Measurements from ENCODE around the gene CNR1. TPM values are rescaled to one million over a fixed set of nuclear protein-coding genes. Genes with fewer than 3 reads are reported as not detected.

The CNR1 gene
- total RNA-seq, 4 donors from 2014 or later = 14.4 to 56.0 (median 34.0) TPM

DNA sequence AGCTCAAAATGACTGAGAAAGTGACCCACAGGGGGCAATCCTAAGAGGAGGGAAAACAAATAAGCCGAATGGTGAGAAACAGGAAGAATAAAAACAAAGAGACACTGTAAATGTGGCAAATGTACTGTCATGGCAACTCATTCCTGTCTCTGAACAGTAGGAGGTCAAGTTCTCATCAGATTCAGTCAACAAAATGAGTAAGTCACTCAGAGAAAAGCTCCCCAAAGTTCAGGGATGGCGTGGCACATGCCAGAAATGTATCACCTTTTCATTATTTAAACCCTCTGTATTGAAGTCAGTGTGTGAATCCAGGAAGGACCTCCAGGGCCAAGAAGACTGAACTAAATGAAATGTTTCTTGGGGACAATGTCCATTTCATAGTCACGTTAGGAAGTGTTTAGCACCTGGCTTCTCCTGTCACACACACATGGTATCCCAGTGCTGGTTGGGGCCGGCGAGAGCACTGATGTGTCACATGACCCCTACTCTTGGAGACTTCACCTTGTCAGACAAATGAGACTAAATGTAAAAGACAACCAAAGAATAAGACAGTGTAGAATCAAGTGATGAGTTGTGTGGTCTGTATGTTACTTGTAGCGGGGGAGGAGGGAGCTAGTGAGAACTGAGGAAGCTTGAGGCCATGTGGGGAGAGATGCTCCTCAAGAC lies 20.7 kb downstream of the CNR1 start:
- TF ChIP-seq, protein P1, sequence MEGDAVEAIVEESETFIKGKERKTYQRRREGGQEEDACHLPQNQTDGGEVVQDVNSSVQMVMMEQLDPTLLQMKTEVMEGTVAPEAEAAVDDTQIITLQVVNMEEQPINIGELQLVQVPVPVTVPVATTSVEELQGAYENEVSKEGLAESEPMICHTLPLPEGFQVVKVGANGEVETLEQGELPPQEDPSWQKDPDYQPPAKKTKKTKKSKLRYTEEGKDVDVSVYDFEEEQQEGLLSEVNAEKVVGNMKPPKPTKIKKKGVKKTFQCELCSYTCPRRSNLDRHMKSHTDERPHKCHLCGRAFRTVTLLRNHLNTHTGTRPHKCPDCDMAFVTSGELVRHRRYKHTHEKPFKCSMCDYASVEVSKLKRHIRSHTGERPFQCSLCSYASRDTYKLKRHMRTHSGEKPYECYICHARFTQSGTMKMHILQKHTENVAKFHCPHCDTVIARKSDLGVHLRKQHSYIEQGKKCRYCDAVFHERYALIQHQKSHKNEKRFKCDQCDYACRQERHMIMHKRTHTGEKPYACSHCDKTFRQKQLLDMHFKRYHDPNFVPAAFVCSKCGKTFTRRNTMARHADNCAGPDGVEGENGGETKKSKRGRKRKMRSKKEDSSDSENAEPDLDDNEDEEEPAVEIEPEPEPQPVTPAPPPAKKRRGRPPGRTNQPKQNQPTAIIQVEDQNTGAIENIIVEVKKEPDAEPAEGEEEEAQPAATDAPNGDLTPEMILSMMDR (IDR thresholded peaks at IDR 0.05) = no peak
- DNase-seq (ENCODE audit: low spot score) = no peak
- no peak for ATAC-seq (ENCODE audit: low FRiP score)

DNA sequence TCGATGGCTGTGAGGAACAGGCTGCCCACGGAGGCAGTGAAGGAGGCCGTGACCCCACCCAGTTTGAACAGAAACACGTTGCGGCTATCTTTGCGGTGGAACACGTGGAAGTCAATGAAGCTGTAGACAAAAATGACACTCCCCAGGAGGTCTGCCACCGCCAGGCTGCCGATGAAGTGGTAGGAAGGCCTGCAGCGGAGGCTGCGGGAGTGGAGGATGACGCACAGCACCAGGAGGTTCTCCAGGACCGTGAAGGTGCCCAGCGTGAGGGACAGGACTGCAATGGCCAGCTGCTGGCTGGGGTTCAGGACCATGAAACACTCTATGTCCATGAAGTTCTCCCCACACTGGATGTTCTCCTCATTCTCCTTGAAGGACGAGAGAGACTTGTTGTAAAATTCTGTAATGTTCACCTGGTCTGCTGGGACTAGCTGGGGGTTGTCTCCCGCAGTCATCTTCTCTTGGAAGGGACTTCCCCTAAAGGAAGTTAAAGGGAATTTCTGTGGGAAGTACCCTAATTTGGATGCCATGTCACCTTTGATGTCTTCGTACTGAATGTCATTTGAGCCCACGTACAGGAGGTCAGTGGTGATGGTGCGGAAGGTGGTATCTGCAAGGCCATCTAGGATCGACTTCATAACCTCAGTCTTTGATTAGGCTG lies 21.4 kb downstream of the CNR1 start:
- ATAC-seq (ENCODE audit: low FRiP score) = no peak
- DNase-seq (ENCODE audit: low spot score) = no peak
- TF ChIP-seq, protein P1 (IDR thresholded peaks at IDR 0.05) = no peak

DNA sequence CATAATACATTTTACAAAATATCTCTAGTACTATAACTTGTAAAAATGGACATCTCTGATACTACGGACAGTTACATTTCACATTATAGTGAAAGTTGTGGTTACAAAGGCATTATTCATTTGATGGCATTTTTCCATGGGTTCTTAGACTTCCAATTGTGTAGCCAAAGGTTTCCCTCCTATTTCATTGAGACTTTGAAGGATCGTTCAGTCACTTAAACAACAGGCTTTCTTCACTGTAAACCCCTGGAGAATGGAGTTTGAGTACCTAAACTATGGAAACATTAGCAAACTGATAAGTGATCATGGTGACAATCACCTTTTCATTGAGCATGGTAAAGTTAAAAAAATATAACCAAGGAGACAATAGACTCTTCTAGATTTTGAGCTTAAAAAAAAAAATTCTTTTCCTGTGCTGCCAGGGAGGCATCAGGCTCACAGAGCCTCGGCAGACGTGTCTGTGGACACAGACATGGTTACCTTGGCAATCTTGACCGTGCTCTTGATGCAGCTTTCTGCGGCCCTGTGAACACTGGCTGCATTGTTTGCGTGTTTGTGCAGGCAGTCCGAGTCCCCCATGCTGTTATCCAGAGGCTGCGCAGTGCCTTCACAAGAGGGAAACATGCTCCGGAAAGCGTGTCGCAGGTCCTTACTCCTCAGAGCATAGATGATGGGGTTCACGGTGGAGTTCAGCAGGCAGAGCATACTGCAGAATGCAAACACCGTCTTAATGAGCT lies 22.6 kb downstream of the CNR1 start:
- TF ChIP-seq, protein P1 (IDR thresholded peaks at IDR 0.05) = no peak
- ATAC-seq (ENCODE audit: low FRiP score) (no peak), DNase-seq (ENCODE audit: low spot score) (no peak)

DNA sequence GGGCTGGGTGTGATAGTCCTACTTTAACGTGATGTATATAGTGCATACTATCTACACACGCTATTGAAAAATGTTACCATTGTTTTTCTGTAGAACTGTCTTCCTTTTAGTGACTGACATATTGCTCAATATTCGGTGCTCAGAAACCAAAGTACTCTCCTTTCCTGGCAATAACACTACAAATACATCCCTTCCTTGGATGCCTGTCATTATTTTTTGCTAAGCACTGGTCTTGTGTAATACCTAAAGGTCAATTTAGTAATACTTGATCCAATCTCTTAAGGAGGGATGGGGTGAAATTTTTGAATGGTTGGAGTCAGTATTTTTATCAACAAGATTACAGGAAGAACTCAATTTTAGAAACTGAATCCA lies 23.9 kb downstream of the CNR1 start:
- DNase-seq (ENCODE audit: low spot score) (no peak), ATAC-seq (ENCODE audit: low FRiP score) (peak; percentile 52)
- TF ChIP-seq, protein P1 (IDR thresholded peaks at IDR 0.05) = no peak

DNA sequence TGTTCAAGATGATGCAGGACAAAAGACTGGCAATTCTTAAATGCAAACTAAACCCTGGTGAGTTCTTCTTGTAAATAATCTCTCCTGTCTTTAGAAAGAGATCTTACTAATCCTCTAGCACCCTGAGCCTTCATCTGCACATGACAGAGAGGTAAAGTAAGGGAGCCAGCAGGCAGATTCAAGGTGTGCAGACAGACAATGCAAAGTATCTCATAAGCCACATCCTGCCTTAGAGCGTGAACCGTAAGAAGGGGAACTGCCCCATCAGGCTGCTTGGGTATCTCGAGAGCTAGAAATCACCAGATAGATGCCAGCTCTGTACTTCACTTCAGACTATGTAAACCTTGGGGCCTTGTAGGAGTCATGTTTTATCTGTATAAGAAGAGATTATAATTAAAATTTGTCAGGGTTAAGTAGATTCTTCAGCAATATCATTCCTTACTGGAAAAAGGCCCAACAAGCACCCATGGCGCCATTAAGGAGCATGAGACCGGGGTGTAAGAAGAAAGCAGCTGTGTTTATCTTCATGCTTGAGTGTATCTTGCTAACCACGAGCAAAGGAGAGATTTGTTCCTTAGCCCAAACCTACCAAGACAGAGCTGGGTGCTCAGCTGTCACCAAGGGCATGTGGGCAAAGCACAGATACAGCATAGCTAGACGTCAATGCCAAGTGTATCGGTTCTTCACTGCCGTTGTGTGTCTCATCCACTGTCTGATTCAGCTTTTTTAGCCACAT lies 24.4 kb downstream of the CNR1 start:
- no peak for ATAC-seq (ENCODE audit: low FRiP score)
- DNase-seq (ENCODE audit: low spot score) = no peak
- TF ChIP-seq, protein P1 (IDR thresholded peaks at IDR 0.05) = no peak

DNA sequence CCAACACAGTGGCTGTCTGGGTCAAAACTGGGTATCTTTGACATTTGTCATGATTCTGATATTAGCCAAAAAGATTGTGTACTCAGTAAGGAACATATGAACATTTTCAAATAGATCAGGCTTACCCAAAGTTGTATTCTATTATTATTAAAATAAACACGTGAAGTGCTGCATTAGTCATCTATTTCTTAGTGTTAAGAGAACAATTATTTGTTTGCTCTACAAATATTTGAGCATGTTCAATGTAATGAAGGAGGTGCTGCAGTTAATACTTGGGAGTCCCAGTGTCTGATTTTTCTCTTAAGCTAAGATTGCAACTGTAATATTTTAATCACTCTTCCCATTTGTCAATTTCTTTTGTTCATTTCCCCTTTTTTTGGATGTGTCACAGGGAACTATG lies 28.2 kb downstream of the CNR1 start:
- DNase-seq (ENCODE audit: low spot score) = no peak
- TF ChIP-seq, protein P1 (IDR thresholded peaks at IDR 0.05) = no peak
- ATAC-seq (ENCODE audit: low FRiP score) = no peak

Data from omental fat pad (tissue), 4 donors.